Stimulated activated naive CD4-positive, alpha-beta T cell treated with Interleukin-2 at 50 U/mL for 16 hours (primary cell): ENCODE results near the gene AMD1.
"Not testable (repeated sequence)": the region's sequence is repeated elsewhere in the genome, so short reads cannot be mapped to it uniquely, and the experiment has no call there.

ENCODE experiments used
- DNase-seq: peaks from one replicate; lab custom pipeline; 2025; lab: John Stamatoyannopoulos, UW

The AMD1 gene

DNA sequence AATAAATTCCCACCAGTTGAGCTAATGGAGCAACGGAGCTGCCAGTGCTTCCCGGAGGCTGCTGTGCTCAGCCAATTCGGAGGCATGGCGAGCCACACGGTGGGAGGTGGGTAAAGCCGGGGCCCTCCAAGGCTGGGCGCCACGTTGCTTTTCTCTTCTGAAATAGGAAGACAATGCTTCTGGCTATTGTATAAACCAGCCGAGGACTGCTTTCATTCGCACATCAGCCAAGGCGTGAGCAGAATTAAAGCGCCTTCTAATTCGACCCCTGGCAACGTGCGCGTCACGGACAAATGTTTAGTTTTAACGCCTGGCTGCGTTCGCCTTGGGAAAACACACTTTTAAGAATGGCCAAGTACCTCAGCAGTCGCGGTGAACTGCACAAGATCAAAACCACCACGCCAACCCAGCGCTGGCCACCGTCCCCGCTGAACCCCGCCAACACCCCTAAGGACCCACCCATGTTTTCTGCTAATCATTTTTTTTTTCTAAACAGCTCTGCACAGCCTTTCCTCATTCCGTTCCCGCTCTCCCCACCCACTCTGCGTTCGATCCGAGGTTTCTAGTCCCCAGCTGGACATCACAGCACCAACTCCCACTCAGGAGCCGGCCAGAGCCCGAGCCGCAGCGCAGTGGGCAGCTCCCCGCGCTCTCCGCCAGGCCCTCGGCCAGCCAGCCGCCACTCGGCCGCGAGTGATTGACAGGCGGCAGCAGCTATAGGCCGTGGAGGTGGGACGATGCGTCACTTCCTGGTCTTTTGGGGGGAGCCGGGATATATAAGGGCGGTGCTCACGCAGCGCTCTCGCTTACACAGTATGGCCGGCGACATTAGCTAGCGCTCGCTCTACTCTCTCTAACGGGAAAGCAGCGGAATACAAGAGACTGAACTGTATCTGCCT lies at the start of gene AMD1:
Gene AMD1, plus strand, starts transcription at position 805 of the 899 bp plus-strand sequence. CDS start 321 bp downstream, outside the sequence.
- DNase-seq = peak; percentile 96

GRCh38 chr6:110826236-110827129 lies 48.1 kb upstream of the AMD1 start:
- DNase-seq = no peak

DNA sequence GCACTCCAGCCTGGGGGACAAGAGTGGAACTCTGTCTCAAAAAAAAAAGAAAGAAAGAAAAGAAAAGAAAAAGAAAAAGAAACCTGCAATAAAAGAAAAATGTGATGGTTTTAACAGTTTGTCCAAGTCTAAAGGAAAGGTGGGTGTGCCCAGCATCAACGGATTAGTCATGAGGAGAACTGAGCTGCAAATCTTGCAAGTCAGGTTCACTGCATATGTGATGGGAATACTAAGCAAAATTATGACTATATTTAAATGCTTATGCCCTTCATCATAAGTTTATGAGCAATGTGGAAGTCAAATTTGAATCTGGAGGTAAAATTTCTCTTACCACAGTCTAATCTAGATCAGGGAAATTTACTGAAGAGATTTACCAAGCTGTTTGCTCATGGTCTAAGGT lies 46.2 kb upstream of the AMD1 start:
- no peak for DNase-seq

DNA sequence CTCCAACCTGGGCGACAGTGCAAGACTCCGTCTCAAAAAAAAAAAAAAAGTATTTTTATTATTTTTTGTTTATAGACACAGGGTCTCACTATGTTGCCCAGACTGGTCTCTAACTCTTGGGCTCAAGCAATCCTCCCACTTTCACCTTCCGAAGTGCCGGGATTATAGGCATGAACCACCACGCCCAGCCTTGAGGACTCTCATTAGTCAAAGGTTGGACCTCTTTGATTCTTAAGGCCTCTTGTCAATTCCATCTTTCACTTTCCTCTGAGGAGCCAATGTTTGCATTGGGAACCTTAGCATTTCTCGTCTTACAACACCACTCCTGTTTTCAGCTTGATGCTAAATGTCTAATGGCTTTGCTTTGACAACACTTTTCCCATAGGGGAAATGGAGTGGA lies 43.2 kb upstream of the AMD1 start:
- DNase-seq = no peak

DNA sequence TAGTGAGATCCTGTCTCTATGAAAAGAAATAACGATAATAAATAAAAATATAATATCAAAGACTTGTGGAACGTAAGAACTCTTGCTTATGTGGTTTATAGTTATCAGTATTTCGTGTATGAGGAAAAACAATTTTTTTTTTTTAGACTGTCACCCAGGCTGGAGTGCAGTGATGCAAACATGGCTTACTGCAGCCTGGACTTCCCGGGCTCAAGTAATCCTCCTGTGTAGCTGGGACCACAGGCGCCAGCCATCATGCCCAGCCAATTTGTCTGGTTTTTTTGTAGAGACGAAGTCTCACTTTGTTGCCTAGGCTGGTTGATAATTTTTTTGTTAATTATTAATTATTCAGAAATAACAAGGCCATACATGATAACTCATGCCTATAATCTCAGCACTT lies 40.8 kb upstream of the AMD1 start:
- DNase-seq = no peak

GRCh38 chr6:110835751-110836150 lies 38.8 kb upstream of the AMD1 start:
- not testable (repeated sequence) for DNase-seq

DNA sequence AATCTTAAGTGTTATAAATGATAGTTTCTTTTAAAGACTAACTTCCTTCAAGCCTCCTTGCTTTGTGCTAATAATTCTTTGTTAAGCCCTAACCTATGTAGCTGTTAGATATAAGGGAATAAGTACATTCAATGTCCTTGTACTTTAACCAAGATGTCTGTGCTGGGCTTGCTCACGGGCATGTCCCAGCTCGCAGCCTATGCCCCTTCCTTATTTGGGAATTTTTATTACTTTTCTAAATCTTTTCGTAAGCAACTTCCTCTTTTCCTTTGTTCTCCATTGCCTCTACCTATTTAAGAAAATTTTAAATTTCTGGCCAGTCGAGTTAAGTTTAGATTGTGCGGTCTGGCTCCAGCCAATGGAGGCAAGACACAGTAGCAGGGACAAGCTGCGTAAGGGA lies 33.3 kb upstream of the AMD1 start:
- DNase-seq = no peak

DNA sequence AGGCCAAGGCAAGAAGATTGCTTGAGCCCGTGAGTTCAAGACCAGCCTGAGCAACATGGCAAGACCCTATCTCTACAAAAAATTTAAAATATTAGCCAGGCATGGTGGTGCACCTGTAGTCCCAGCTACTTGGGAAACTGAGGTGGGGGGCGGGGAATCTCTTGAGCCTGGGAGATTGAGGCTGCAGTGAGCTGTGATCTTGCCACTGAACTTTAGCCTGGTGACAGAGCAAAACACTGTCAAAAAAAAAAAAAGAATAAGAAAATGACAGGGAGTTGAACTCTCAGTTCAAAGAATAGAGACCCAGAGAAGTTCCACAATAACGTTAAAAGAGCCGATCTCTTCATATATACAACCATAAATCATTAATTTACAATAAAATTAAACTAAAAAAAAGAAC lies 24.8 kb upstream of the AMD1 start:
- no peak for DNase-seq

DNA sequence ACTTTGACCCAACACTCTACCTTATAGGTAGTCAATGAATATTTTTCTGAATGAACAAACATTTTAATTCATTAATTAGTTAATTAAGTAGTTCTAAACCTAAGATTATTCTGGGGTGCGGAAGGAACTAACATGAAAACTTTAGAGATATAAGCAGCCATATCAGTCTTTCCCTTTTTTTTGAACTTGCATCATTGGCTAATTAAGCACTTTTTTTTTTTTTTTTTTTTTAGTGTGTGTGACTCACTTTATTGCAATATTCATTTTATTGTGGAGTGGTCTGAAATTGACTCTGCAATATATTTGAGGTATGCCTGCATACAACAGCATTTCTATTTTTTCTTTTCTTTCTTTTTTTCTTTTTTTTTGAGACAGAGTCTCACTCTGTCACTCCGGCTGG lies 21.8 kb upstream of the AMD1 start:
- no peak for DNase-seq

DNA sequence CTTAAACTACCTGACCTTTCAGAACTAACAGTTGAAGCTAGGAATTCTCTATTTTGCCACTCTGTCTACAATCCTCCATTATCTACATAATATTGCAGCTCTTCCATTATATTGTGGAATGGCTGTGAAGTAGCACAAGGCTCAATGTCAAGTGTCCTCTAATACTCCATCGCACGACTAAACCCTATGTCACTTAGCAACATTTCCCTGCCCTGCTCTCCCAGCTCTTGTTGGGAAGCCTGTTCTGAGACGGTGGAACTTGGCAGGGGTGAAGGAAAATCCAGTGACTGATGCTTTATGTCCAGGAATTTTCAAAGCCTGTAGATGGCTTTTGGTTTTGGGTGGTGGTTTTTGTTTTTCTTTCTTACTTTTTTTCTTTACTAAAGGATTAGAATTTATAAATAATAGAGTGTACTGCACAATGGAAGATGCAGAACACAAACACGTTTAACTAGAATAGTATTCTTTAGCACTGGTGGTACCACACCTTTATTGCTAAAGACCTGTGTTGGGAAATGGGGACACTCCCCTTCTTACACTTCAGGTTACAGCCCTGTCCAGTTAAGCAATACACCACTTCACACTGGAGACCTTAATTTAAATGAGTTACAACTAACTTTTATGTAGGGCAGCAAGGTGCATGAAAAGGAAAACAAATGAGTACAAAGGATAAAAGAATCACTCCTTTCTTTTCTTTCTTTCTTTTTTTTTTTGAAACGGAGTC lies 20.7 kb upstream of the AMD1 start:
- DNase-seq = no peak

DNA sequence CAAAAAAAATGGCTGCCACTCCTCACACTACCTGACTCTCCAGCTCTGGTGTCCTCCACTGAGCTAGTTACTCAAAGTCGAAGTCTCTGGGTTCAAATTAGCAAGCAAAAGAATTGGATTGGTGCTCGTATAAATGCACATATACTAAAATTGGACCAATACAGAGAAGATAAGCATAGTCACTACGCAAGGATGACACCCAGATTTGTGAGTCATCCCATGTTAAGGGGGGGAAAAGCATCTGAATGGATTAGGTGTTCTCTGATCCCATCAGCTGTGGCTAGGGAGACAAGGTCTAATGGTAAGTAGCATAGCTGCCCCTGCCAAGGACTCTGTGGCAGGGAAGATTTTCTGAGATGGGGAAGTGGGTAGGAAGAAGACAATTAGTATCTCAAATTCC lies 18.3 kb upstream of the AMD1 start:
- DNase-seq = no peak

DNA sequence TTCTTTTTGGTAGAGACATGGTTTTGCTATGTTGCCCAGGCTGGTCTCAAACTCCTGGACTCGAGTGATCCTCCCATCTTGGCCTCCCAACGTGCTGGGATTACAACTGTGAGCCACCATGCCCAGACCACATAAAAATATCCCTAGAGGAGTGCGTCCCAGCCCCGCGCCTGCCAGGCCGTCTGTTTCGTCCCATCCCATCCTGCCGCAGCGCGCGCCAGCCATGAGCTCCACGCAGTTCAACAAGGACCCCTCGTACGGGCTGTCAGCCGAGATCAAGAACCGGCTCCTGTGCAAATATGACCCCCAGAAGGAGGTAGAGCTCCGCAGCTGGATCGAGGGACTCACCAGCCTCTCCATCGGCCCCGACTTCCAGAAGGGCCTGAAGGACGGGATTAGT lies 16.6 kb upstream of the AMD1 start:
- no peak for DNase-seq

GRCh38 chr6:110858562-110859214 lies 15.9 kb upstream of the AMD1 start:
- no peak for DNase-seq

DNA sequence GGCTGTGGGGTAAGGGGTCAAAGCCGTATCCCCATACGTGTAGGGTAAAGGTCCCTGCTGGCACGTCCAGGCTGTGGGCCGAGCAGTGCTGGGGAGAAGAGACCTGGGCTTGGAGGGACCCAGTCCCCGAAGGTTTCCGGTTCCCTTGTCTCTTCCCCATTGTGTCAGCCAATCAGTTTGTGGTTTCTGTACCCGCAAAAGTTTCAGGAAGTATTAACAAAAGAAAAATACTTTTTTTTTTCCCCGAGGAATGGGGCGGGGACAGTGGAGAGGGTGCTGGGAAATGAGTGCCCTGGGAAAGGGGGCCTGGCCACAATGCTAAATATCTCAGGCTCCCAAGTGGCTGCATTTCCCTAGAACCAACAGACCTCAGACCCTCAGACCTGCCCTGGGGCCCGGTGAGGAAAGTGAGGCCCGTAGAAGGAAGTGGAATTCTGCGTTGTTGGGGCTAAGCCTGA lies 15.2 kb upstream of the AMD1 start:
- DNase-seq = no peak

DNA sequence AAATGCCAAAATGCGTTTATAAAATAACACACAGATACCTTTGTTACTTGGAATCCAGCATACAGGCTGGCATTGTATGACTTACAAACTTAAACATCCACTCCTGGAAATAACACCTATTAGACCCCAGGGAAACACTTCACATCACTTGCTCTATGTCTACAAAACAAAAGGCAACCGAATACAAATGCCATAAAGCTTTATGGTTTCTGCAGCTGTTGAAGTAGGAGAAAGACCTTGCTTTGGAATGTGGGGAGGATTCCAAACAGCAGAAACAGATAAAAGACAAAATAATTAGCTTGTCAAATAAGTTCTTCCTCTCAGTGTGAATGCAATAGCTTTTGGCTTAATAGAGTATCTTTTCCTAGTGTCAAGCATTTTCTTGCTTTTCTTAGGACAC lies 9.8 kb upstream of the AMD1 start:
- no peak for DNase-seq

DNA sequence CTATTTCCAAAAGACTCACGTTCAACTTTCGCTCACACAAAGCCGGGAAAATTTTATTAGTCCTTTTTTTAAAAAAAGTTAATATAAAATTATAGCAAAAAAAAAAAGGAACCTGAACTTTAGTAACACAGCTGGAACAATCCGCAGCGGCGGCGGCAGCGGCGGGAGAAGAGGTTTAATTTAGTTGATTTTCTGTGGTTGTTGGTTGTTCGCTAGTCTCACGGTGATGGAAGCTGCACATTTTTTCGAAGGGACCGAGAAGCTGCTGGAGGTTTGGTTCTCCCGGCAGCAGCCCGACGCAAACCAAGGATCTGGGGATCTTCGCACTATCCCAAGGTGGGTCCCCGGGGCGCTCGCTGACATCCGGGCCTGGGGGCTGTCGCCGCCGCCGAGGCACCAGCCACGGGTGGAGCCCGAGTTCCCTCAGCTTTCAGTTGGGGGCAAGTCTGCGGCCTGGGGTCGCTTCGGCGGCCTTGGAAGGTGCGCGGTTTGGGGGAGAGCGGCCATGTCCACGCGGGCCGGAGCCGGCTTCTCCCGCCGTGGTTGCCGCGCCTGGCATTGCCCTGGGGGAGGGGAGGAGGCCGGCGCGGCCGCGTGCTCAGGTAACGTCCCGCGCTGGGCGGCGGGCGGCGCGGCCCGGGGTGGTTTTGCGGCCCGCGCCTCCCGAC lies 429 bp downstream of the AMD1 start:
- peak; percentile 53 for DNase-seq

GRCh38 chr6:110875548-110876169 lies 1.1 kb downstream of the AMD1 start:
- DNase-seq = peak; percentile 61

- DNase-seq = peak; percentile 67
These were observed 1.7 kb downstream of the AMD1 start for GRCh38 chr6:110876170-110876773.

- no peak for DNase-seq
These were observed 2.4 kb downstream of the AMD1 start for GRCh38 chr6:110876806-110877564.
